ENCODE data around the gene SLC1A4.
"Not testable (repeated sequence)": the region's sequence is repeated elsewhere in the genome, so short reads cannot be mapped to it uniquely, and the experiment has no call there.

Gene SLC1A4

DNA sequence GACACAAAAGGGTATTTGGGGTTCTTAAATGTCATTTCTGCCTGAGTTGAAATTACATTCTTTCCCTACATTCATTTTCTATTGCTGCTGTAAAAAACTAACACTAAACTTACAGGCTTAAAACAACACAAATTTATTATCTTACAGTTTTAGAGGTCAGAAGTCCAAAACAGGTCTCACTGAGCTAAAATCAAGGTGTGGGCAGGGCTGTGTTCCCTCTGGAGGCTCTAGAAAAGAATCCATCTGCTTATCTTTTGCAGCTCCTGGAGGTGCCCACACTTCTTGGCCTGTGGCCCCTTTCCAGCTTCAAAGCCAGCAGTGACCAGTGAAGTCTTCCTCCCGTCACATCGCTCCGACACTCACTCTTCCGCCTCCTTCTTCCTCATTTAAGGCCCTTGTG is 23.2 kb upstream of the SLC1A4 start:
- DNase-seq = no peak

DNA sequence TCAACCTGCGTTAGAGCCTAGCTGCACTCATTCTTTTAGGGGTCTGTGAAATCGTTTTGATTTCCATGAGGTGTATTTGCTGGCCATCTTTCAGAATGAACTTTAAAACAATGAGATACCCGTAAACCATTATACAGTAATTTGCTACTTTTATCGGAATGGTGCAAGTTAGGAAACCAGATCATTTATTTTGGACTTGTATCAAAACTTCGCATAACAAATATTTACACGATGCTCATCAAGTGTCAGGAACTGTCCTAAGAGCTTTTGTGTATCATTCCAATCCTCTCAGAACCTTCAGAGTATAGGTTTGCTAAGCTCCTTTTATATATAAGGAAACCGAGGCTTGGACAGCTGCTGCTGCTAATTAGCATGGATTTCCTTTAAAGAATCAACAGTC is 22.4 kb upstream of the SLC1A4 start:
- DNase-seq = no peak

DNA sequence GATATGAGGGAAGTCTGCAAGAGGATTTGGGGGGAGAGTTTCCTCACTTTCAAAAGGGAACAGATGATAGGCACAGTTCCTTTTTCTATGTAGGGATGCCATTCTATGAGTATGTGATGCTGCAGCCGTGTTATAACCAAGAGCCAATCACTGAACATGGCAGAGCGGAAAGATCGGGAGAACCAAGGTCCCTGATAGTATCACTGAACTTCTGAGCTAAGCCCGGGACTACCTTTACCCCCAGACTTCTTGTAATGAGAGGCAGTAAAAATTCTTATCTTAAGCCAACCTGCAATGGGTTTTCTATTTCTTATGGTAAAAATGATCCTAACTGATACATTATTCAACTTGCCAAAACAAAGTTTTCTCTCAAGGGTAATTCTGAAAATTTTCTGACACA is 21.6 kb upstream of the SLC1A4 start:
- DNase-seq = no peak

DNA sequence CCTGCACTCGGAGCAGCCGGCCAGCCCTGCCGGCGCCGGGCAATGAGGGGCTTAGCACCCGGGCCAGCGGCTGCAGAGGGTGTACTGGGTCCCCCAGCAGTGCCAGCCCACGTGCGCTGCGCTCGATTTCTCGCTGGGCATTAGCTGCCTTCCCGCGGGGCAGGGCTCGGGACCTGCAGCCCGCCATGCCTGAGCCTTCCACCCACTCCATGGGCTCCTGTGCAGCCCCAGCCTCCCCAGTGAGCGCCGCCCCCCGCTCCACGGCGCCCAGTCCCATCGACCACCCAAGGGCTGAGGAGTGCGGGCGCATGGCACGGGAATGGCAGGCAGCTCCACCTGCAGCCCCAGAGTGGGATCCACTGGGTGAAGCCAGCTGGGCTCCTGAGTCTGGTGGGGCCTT is 20.1 kb upstream of the SLC1A4 start:
- DNase-seq = not testable (repeated sequence)

DNA sequence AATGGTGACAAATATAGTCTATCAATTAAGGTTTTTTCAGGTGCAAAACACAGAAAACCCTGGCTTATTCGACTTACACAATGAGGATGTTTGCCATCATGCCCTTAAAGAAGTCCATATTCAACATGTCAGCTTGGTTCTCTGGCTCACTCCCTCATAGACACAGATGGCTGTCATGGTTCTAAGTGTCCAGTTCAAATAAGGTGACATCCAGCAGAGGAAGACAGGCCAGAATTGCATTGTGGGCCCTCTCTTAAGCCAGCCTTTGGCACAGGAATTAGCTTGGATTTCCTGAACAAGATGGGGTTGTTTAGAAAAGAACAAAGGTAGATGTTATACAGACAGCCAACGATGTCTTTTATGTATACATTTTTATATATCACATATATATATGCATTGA is 18.7 kb upstream of the SLC1A4 start:
- no peak for DNase-seq

DNA sequence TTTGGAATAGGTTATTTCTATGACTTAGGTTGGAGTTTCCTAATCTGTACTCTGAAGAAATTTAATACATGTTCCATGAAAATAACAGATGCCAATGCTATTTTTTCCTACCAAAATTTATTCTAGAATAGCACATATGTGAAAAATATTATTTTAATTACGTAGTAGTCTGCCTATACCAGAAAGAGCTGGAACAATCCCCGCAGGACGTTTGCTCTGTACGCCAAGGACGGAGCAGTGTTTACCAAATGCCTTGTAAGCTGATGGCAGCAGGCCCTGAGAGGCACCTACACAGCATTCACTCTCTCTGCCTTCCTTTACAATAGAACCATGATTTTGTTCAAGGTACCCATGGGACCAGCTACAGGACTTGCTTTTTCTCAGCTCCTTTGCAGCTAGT is 16.8 kb upstream of the SLC1A4 start:
- DNase-seq = no peak

DNA sequence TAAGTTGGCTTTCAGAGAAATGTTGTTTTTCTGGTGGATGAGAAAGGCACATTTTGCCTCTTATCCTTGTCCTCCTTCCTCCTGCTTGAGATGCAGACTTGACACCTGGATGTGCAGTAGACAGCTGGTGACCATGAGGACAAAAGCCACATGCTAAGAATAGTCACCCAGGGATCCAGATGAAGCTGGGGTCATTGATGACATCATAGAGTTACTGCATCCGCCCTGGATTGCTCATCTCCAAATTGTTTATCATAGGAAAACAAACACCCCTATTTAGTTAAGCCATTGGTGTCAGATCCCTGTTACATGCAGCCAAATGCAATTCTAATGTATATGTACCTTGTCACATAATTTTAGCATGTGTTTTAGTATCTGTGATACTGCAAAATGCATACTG is 16.3 kb upstream of the SLC1A4 start:
- no peak for DNase-seq

DNA sequence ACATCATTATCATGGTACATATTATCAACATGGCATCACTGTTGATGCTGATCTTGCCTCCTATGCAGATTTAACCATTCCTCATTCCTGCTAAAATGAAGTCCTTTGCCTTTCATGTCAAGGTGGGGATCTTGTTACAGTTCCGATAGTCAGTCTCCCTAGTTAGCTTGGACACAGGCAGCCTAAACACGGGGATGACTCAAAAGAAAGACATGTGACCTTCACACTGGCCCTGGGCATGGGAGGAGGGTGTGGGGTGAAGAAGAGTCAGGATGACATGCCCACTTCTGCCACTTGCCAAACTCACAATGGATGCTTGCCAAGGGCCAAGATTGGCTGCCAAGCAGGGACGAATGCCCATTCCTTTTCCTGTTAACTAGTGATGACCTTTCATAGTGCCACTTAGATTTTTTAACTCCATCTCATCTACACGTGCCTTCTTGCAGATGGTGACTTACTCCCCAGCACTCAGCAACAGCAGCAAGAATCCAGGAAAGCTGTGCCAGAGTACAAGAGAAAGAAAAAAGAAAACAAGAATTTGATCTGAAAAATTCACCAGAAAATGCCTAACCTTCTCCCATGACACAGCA is 13.9 kb upstream of the SLC1A4 start:
- DNase-seq = peak; percentile 79

DNA sequence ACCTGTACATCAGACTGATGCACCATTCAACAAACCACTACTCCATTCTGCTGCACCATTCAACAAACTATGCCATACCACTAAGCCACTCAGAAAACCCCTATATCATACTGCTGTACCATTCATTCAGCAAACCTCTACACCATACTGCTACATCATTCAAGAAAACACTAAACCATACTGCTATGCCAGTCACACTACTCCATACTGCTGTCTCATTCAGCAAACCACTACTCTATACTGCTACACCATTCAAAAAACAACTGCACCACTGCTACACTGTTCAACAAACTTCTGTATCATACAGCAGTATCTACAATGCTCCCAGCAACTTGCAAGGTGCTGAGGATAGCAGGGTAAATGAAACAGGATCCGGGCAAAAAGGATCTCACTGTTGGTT is 12.9 kb upstream of the SLC1A4 start:
- DNase-seq = no peak

DNA sequence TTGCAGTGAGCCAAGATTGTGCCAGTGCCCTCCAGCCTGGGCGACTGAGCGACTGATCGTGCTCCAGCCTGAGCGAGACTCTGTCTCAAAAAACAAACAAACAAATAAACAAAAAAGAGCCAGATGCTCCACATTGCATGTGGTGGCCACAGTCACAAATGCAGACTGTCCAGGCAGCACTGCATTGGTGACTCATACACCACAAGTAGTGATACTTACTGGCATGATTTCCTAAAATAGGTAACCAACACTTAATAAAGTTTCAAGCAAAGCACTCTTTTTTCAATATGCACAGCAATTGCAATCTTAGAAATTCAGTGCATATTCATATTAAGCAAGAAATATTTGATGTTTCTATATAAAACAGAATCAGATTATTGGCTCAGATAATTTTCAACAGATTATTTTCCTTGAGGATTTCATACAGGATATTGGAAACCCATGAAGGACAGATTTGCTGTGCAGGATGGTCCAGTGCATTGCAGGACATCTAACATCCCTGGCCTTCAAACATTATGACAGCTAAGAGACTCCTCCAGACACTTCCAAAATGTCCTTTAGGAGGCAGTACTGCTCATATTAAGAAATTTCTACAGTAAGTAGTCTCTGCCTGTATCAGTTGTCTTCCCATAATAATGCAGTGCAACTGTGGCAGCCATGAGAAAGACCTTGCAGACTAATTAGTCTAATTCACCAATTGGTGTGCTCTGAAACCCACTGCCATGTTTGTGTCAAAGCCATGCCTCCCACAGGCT is 10.5 kb upstream of the SLC1A4 start:
- no peak for DNase-seq

DNA sequence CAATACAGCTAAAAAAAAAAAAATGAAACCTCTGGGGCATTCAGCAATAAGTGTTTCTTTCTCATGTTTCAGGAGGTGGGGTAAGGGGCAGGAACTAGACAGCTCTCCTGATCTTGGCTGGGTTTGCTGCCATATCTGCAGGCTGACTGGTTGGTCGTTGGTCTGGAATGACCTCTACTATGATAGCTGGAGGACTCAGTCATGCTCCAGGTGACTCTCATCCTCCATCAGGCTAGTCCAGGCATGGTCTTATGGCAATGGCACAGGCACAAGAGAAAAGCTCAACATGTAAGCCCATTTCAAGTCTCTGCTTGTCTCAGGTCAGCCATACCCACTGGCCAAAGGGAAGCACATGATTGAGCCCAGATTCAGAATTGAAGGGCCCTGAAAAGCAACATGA is 9.5 kb upstream of the SLC1A4 start:
- DNase-seq = no peak

DNA sequence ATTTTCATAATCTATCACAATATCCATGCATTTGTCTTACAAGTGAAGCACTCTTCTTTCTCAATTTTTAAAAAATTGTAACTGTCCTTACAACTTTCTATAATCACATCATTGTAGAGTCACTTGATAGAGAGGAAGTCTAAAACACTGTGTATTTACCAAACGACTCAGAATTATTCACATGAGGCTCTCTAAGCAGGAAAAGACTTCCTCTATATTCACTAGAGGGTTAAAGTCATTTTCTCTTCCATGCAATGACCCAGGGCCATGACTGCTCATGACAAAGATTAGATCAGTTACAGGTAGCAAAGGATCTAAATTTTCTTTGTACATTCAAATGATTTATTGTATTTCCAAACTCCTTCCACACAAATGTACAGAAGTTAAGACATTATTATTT is 9.0 kb upstream of the SLC1A4 start:
- no peak for DNase-seq

DNA sequence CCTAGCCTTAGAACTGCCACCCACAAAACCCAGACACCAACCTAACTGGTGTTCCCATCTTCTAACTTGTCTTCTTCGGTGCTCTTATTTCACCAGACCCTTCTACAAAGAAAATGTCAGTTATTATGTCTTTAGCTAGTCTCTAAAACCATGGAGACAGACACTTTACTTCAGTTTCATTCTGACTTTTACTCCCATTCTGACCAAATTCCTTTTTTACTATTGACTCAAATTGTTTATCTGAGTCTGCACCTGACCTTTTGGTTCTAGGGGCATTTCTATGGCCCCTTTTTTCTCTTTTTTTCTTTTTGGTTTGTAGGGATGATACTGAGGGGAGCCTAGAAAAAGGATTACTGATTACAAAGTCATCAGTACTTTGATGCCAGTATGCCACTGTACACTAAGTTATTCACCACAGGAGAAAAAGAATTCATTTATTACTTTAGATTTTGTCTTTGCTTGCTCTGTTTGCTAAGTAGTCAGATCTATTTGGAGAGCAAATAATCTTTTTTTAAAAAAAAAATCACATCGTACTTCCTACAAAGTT is 6.8 kb upstream of the SLC1A4 start:
- no peak for DNase-seq

DNA sequence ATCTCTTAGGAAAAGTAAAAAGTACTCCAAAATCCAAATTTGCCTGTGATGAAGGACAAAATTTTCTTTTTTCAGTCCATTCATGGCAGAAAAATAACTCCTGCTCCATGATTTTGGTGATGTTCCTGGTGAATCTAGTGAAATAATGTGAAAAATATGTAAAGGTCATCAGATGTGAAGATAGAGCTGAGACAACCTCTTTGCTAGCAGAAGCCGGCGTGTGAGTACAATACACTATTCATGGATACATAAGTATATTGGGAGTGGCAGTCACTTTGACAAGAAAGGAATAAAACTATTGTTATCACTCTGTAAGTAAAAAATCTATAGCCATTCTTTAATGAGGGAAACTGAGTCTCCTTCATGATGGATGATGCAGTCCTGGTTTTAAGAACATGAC is 6.3 kb upstream of the SLC1A4 start:
- DNase-seq = no peak

DNA sequence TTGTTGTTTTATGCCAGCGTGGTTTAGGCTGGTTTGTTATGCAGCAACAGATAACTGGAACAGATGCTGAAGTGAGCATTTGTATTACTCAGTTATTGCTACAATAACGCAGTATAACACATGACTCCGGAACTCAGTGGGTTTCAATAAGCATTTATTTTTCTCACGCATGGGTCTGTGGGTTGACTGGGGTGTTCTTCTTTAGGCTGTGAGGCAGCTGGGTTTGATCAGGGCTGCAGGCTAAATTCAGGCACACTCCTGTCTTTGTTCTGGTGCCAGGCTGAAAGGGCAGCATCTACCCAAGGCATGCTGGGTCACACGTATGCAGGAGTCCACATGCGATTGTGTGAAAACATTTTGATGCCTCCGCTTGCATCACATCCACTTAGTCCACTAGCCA is 3.8 kb upstream of the SLC1A4 start:
- no peak for DNase-seq

DNA sequence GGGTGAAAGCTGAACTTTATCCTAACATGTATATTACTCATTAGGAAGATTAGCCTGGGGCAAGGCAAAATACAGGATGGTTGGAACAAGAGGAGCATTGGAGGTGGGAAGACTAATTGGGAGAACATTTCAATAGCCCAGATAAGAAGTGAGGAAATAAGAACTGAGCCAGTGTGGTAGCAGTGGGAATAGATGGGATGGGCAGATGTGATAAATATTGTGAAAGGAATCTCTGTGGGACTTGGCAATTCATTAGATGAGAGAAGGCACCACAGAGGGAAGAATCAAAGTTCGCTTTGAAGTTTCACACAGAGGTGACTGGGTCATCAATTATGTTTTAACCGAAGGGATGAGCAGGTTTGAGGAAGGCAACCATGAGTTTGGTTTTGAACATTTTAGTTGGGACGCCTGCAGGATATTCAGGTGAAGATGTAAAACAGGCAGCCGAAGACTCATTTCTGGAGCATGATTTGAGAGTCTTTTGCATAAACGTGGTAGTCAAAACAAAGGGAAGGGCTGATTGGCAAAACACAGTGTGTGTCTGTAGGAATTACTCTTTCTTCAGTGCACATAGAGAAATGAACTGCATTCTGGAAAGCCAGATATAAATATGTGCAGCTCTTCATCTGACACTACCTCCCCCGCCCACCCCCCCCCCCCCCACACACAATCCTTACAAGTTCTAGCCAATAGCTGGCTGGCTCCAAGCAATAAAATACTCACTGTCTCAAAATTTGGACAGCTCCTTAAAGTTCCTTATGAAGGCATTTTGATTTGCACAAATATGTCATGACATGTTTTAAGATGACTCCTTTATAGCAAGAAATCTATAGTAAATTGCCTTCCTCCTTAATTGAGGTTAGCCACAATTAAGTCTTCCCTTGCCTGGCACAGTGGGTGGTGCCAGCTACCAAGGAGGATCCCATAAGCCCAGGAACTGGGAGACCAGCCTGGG is 1.9 kb upstream of the SLC1A4 start:
- DNase-seq = no peak

DNA sequence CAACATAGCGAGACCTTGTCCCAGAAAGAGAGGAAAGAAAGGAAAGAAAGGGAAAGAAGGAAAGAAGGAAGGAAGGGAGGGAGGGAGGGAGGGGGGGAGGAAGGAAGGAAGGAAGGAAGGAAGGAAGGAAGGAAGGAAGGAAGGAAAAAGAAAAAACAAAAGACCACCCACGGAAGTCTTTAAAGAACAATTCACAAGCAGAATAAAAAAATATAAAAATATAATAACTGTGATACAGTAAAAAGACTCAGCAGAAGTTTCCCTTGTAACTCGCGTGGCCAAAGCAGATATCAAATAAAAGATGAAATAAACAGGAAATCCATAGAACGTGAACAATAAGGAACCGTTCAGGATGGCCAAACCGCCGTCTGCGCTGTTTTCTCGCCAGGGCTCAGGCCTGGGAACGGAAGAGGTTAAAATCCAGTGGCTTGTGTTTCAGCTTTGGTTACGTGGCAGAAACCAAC is 1.2 kb upstream of the SLC1A4 start:
- no peak for DNase-seq

DNA sequence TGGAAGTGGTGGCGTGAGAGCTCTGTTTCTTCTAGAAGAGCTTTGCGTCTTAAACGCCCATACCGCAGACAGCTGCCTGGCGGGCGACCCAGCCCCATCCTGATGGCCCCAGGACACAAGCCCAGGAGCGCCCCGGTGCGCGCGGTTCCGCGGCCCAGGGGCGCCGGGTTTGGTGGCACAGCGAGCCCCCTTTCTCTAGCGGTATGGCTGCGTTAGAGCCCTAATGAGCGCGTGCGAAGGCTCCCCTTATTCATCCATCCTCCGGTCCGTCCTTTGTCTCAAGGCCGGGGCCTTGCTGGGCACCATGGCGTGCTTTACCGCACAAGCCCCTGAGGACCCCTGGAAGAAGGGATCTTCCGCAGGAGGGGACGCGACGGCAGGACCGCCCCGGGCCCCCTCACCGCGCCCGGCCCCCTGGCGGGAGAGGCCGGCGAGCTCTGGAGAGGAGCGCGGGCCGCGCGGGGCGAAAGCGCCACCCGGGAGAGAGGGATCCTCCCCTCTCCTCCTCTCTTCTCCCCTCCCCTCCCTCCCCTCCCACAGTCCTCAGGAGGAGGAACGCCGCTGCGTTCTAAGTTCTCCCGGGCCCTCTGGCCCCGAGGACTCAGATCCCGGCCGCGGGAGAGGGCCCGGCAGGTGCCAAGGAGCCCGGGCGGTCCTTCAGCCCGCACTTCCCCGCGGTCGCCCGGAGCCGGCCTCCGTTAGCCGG is 626 bp upstream of the SLC1A4 start:
- DNase-seq = peak; percentile 65

DNA sequence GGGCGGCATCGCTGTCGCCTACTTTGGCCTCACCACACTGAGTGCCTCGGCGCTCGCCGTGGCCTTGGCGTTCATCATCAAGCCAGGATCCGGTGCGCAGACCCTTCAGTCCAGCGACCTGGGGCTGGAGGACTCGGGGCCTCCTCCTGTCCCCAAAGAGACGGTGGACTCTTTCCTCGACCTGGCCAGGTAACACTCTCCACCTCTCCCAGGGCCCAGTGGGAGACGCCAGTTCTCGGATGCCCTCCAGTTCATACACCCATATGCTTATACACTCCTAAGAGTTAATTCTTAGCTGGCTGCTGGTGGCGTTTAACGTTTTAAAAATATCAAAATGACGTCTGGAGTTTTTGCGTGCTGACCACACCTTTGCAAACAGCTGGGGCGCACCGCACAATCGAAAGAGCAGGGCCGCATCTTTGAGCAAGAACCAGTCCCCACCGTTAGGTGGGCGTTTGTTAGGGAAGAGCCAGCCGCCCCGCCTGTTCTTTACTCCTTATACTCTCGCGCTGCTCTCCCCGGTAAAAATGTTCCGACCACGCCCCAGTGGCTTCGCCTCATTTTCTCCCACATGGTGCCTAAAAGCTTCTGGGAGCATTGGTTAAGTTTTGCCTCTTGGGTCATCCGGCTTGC is 899 bp downstream of the SLC1A4 start:
- no peak for DNase-seq

DNA sequence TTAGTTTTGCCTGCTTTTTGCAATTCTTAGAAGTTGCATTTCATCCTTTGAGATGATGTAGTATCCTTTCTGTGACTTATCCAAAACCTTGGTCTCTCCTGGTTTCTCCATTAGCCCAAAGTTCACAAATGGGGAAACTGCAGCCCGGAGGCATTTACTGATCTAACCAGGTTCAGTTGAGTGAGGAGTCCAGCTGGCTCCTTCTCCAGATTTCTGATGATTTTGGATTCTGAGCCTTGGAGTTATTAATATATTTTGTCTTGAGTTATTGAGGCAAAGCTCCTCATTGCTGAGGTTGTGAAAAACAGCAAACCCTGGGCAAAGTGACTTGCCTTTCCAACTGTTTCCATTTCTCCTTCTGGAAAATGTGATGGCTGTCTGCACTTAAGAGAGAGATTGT is 1.7 kb downstream of the SLC1A4 start:
- DNase-seq = no peak

DNA sequence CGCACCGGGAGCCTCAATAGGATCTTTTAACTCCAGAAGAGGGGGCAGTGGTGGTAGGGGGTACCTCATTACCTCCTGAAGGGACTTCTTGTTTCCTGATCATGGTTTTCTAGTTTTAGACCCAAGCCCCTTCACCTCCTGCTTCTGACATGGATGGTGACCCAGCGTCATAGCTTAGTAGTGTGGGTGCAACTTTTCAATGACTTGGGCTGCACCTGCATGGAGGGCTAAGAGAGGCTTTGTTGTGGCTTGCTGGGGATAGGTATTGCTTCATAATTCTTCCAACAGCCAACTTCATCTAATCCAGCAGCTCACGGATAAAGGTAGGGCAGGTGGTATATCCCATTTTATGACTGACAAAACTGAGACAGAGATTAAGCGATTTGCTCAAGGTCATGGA is 3.0 kb downstream of the SLC1A4 start:
- no peak for DNase-seq

DNA sequence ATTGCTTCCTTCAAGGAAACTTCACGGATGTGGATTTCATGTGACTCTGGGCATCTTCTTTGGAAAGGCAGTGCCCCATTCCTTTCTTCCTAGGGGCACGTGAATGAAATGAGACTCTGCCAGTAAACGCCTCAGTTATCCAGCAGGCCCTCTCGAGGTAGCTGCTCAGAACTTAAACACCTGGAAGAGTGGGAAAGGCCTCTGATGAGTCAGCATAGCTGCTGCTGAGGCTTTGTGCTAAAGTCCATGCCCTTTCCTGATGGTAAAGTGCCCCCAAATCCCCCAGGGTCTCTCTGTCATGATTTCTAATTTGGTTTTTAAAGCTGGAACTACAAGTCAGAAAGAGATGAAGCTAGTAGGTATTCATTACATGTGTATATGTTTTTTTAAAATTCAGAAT is 3.8 kb downstream of the SLC1A4 start:
- no peak for DNase-seq
